ENCODE results near the gene MORN4. TPM values are rescaled to one million over a fixed set of nuclear protein-coding genes. Genes with fewer than 3 reads are reported as not detected.

Gene MORN4
- total RNA-seq (ENCODE audit: low replicate concordance) = 4.2 and 8.1 TPM in 2 replicates

DNA sequence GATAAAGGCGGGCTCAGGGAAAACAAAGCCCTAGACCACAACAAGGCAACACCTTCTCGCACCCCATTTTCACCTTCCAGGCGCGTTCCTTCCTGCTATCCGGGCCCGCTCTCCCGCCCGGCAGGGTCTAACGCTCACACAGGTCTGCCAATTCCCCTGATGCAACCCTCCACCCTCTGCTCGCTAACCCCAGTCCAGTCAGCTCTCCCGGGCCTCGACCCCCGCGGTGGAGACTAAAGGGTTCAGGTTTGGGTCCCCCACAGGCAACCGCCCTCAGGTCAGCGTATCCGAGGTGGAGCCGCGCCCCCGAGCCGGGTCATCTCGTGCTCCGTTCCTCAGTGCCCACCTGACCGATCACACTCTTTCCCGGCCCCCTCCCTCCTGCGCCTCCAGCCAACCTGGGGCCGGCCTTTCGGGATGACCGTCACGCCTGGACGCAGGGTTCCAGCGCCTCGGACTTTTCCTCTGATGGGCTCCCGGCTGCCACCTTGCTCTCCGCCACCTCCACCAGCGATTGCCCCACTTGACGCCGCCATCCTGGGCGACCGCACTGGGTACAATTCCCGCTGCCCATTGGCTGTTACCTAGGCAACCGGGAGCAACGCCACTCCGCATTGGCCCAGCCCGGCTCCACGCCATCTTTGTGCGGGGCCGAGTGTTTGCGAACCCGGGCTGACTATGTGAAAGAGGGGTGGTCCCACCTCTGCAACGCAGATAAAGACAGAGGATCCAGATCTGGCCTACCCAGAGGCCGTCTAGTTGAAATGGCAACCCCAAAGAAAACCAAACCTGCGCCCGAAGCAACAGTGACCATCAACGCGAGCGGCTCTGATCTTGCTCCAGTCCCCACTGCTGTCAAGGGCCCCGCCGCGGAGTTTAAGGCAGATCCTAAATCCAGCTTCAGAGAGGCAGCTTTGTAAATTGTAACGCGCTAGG is at the start of gene MORN4:
Gene MORN4, minus strand, starts transcription at position 552 of the 936 bp plus-strand sequence. CDS start 13,847 bp downstream, outside the sequence.

GRCh38 chr10:97640174-97640867 is 7.0 kb upstream of the MORN4 start, which contains the start of gene PI4K2A:
TSS of gene PI4K2A (plus strand) at chr10:97640671. CDS start at chr10:97640743, 72 bp downstream.

DNA sequence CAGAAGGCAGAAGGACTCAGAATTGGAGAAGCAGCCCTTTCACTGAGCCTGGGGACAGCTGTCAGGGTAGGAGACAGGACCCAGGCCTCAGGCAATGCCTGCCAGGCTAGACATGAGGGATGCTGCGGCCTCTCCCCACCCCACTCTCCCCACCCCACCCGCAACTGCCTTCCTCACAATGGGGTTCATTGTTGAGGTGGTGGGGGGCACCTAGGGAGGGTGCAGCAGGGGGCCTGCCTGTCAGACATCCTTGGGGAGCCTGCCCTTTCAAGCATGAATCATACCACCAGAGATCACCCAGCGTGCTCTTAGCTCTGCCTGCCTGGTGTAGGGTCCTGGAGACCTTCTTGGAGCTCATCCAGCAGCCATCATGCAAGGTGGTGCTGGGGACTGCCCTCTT is 43.8 kb downstream of the MORN4 start, which contains the start of gene C10orf62:
Gene C10orf62, plus strand, starts transcription at position 243 of the 400 bp plus-strand sequence. CDS start 177 bp downstream, outside the sequence.

DNA sequence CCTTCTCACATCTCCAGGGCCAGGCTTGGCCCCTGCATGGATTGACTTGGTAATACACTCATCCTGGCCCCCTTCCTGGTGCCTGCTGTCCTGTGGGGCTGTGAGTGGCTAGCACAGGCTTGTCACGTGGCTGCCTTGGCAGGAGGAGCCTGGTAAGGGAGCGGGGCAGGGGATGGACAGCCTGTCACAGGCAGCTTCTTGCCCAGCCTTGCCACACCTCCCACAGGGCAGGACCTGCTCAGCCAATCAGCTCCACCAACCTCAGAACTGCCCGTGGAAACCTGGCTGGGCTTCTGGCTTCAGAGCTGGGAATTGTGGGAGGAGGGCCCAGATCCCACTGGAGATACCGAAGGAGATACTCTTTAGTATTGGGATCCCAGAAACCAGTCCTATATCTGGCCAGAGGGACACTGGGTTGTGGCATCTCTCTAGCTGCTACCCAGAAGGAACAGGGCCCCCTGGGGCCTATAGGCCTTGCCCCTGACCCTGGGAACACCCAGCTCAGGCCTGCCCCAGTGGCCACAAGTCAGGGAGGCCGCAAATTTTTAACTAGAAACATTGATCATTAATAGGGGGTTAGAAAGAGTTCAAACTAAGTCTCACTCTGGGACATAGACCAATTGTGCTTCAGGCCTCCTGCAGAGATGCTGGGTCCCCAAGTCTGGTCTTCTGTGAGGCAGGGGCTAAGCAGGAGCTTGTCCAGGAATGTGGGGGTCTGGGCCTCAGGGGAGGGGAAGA is 49.1 kb downstream of the MORN4 start, which contains the start of gene HOGA1:
Gene HOGA1, plus strand, starts transcription at position 330 of the 738 bp plus-strand sequence. Its CDS starts 315 bp downstream, at position 645.

DNA sequence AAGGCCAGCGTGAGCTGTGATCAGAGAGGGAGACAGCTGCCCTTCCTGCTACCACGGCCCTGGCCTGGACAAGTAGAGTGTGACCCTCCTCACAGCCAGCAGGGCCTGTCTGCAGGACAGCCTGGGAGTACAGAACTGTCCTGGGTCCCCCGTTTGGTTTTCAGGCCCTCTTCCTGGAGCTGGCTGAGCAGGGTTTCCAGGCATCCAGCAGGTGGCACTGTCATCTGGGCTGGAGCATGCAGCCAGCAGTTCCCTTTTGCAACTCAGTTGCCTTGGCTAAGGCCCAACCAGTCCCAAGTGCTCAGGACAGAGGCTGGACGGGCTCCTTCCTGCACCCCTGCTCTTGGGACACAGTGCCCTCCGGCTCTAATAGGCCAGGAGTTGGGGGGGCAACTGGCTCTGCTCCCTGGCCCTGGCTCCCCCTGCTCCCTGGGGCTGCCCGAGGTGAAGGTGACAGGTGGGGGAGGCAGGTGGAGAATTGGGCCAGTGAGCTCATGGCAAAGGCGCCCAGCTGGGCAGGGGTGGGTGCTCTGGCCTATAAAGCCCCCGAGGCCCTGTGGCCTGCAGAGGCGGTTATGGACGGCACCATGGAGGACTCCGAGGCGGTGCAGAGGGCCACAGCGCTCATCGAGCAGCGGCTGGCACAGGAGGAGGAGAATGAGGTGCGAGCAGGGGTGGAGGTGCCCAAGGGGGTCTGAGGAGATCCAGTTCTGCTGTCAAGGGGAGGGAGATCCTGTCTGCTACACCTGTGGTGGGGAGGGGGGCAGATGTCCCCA is 60.9 kb downstream of the MORN4 start, which contains the start of gene ANKRD2:
Gene ANKRD2, plus strand, starts transcription at position 566 of the 776 bp plus-strand sequence. Its CDS starts 10 bp downstream, at position 576.

Other genes with a start within 250 kb of the MORN4 start
- gene RRP12, start 232.2 kb downstream of the MORN4 start, total RNA-seq (ENCODE audit: low replicate concordance) = 11.0 and 12.5 TPM in 2 replicates
- 227 and 387 TPM in 2 replicates for gene PGAM1, start 207.3 kb downstream of the MORN4 start, total RNA-seq (ENCODE audit: low replicate concordance)
- 19.8 and 34.3 TPM in 2 replicates for gene EXOSC1, start 187.5 kb downstream of the MORN4 start, total RNA-seq (ENCODE audit: low replicate concordance)
- gene ZDHHC16, start 187.3 kb downstream of the MORN4 start, total RNA-seq (ENCODE audit: low replicate concordance) = 31.9 and 36.7 TPM in 2 replicates
- 36.6 and 49.8 TPM in 2 replicates for gene MMS19, start 135.1 kb downstream of the MORN4 start, total RNA-seq (ENCODE audit: low replicate concordance)
- gene UBTD1, start 134.6 kb downstream of the MORN4 start, total RNA-seq (ENCODE audit: low replicate concordance) = 16.3 and 30.3 TPM in 2 replicates
- gene ANKRD2, start 60.7 kb downstream of the MORN4 start, total RNA-seq (ENCODE audit: low replicate concordance) = 0.15 and 0.59 TPM in 2 replicates
- gene HOGA1, start 49.1 kb downstream of the MORN4 start, total RNA-seq (ENCODE audit: low replicate concordance) = 0.75 and 0.94 TPM in 2 replicates
- 0.08 TPM in 1 of 2 replicates, not detected in the other for gene C10orf62, start 43.8 kb downstream of the MORN4 start, total RNA-seq (ENCODE audit: low replicate concordance)
- gene PI4K2A, start 7.2 kb upstream of the MORN4 start, total RNA-seq (ENCODE audit: low replicate concordance) = 11.7 and 16.9 TPM in 2 replicates
- 8.6 and 21.1 TPM in 2 replicates for gene AVPI1, start 53.7 kb upstream of the MORN4 start, total RNA-seq (ENCODE audit: low replicate concordance)
- 12.9 and 15.4 TPM in 2 replicates for gene MARVELD1, start 80.2 kb upstream of the MORN4 start, total RNA-seq (ENCODE audit: low replicate concordance)
- gene ZFYVE27, start 103.6 kb upstream of the MORN4 start, total RNA-seq (ENCODE audit: low replicate concordance) = 15.2 and 16.6 TPM in 2 replicates
- gene SFRP5, start 138.5 kb upstream of the MORN4 start, total RNA-seq (ENCODE audit: low replicate concordance) = 0.12 and 3.9 TPM in 2 replicates
- 0.12 TPM in 1 of 2 replicates, not detected in the other for gene GOLGA7B, start 216.3 kb upstream of the MORN4 start, total RNA-seq (ENCODE audit: low replicate concordance)